T-helper 2 cell treated with Interferon-gamma antibody and Interleukin-4, amounts not matched to agents 5 μg/mL and 100 μg/mL, for 36 hours (primary cell): Measurements from ENCODE around the gene B4GALNT2.
"Not testable (repeated sequence)": the region's sequence is repeated elsewhere in the genome, so short reads cannot be mapped to it uniquely, and the experiment has no call there.

Experiments
- DNase-seq: peaks from one replicate; pipeline ENCODE4 v3.0.0; 2021; ENCODE audit warnings: low spot score
- H3K27ac Mint-ChIP-seq: one replicate; pipeline ENCODE4 v1.8.0; 2021; ENCODE audit warnings: mild to moderate bottlenecking, mixed read lengths
- H3K27me3 Mint-ChIP-seq: one replicate; pipeline ENCODE4 v1.8.0; 2021; ENCODE audit warnings: low read depth, mixed read lengths
- H3K36me3 Mint-ChIP-seq: one replicate; pipeline ENCODE4 v1.8.0; 2021; ENCODE audit warnings: low read depth, mixed read lengths
- H3K4me1 Mint-ChIP-seq: one replicate; pipeline ENCODE4 v1.8.0; 2021; ENCODE audit warnings: low read depth, mixed read lengths
- H3K4me3 Mint-ChIP-seq: one replicate; pipeline ENCODE4 v1.8.0; 2022; ENCODE audit warnings: mild to moderate bottlenecking, moderate library complexity, mixed read lengths
- H3K9me3 Mint-ChIP-seq: one replicate; pipeline ENCODE4 v1.8.0; 2021; ENCODE audit warnings: mixed read lengths

The B4GALNT2 gene

GRCh38 chr17:49106321-49107210, 26.0 kb upstream of the B4GALNT2 start:
- Mint-ChIP-seq H3K4me3 (no peak overlapping the region), H3K36me3 (no peaks in the 10 kb centered on the region), H3K27ac (no peak overlapping the region), H3K27me3 (peaks cover 9% of the 10 kb centered on the region), H3K9me3 (no peaks in the 10 kb centered on the region), H3K4me1 (no peaks in the 10 kb centered on the region)
- no peak for DNase-seq

DNA sequence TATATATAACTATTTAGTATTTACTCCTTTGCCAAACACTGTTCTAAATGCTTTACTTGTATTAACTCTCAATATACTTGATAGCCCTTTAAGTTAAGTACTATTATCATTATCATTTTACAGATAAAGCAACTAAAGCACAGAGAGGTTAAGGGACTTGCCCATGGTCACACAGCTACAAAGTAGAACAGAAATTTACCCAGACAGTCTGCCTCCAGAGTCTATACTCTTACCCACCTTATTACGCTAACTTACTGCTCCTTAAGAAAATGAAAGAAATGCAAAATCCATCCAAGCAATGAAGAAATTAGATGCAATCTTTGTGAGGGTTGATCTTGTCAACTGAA, 25.4 kb upstream of the B4GALNT2 start:
- no peak overlapping the region for H3K27ac Mint-ChIP-seq
- peaks cover 11% of the 10 kb centered on the region for H3K27me3 Mint-ChIP-seq
- H3K4me3 Mint-ChIP-seq = no peak overlapping the region
- no peaks in the 10 kb centered on the region for H3K36me3 Mint-ChIP-seq
- H3K4me1 Mint-ChIP-seq = no peaks in the 10 kb centered on the region
- H3K9me3 Mint-ChIP-seq = no peaks in the 10 kb centered on the region
- no peak for DNase-seq

- no peaks in the 10 kb centered on the region for H3K9me3 Mint-ChIP-seq
- H3K27ac Mint-ChIP-seq = no peak overlapping the region
- DNase-seq = no peak
- H3K4me1 Mint-ChIP-seq = no peaks in the 10 kb centered on the region
- H3K4me3 Mint-ChIP-seq = no peak overlapping the region
- H3K27me3 Mint-ChIP-seq = peaks cover 16% of the 10 kb centered on the region
- no peaks in the 10 kb centered on the region for H3K36me3 Mint-ChIP-seq
Measured at GRCh38 chr17:49108318-49108717, 24.3 kb upstream of the B4GALNT2 start.

DNA sequence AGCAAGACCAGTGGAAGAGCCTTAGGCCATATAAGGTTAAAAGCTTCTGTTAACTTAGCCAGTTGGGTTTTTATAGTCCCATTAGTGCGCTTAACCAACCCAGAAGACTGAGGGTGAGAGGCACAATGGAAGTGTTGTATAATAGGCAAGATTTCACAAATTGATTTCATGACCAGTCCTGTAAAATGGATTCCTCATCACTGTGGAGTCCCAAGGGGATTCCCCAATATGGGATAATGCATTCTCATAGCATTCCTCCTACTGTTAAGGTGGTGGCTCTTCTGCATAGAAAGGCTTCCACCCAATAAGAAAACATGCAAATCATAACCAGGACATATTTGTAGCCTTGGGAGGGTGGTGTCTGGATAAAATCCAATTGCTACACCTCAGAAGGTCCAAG, 22.1 kb upstream of the B4GALNT2 start:
- H3K9me3 Mint-ChIP-seq = no peaks in the 10 kb centered on the region
- no peak overlapping the region for H3K27ac Mint-ChIP-seq
- H3K27me3 Mint-ChIP-seq = peaks cover 28% of the 10 kb centered on the region
- H3K4me1 Mint-ChIP-seq = no peaks in the 10 kb centered on the region
- DNase-seq = no peak
- no peaks in the 10 kb centered on the region for H3K36me3 Mint-ChIP-seq
- H3K4me3 Mint-ChIP-seq = no peak overlapping the region

GRCh38 chr17:49111934-49112333, 20.6 kb upstream of the B4GALNT2 start:
- DNase-seq = no peak
- Mint-ChIP-seq H3K36me3 (no peaks in the 10 kb centered on the region), H3K4me1 (no peaks in the 10 kb centered on the region)

DNA sequence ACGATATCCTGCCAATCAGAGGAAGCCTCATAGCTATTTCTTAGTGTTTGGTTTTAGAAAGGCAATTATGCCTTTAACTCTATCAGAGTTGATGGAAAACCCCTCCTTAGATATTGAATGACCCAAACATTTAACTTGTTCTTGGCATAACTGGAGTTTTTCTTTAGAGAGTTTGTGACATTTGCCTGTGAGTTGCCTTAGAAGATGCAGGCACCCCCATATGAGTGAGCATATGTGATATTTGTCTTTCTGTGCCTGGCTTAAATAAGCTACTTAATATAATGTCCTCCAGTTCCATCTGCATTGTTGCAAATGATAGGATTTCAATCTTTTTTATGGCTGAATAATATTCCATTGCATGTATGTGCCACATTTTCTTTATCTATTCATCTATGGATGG, 19.6 kb upstream of the B4GALNT2 start:
- H3K9me3 Mint-ChIP-seq = no peaks in the 10 kb centered on the region
- no peak for DNase-seq
- H3K27me3 Mint-ChIP-seq = peaks cover 33% of the 10 kb centered on the region
- H3K27ac Mint-ChIP-seq = no peak overlapping the region
- no peak overlapping the region for H3K4me3 Mint-ChIP-seq
- H3K4me1 Mint-ChIP-seq = no peaks in the 10 kb centered on the region
- H3K36me3 Mint-ChIP-seq = no peaks in the 10 kb centered on the region

More at GRCh38 chr17:49111934-49112333, 20.6 kb upstream of the B4GALNT2 start:
- Mint-ChIP-seq H3K9me3 (no peaks in the 10 kb centered on the region), H3K4me3 (no peak overlapping the region), H3K27me3 (peaks cover 31% of the 10 kb centered on the region), H3K27ac (no peak overlapping the region)

GRCh38 chr17:49114703-49115102, 17.9 kb upstream of the B4GALNT2 start:
- DNase-seq = no peak
- H3K4me3 Mint-ChIP-seq = no peak overlapping the region

GRCh38 chr17:49117587-49118230, 14.9 kb upstream of the B4GALNT2 start:
- no peaks in the 10 kb centered on the region for H3K36me3 Mint-ChIP-seq
- no peak overlapping the region for H3K27ac Mint-ChIP-seq
- H3K27me3 Mint-ChIP-seq = peaks cover 43% of the 10 kb centered on the region
- H3K4me1 Mint-ChIP-seq = no peaks in the 10 kb centered on the region
- no peak overlapping the region for H3K4me3 Mint-ChIP-seq
- no peaks in the 10 kb centered on the region for H3K9me3 Mint-ChIP-seq
- DNase-seq = no peak

More at GRCh38 chr17:49114703-49115102, 17.9 kb upstream of the B4GALNT2 start:
- H3K27me3 Mint-ChIP-seq = peaks cover 28% of the 10 kb centered on the region
- H3K36me3 Mint-ChIP-seq = no peaks in the 10 kb centered on the region
- no peaks in the 10 kb centered on the region for H3K9me3 Mint-ChIP-seq
- no peak overlapping the region for H3K27ac Mint-ChIP-seq
- no peaks in the 10 kb centered on the region for H3K4me1 Mint-ChIP-seq

DNA sequence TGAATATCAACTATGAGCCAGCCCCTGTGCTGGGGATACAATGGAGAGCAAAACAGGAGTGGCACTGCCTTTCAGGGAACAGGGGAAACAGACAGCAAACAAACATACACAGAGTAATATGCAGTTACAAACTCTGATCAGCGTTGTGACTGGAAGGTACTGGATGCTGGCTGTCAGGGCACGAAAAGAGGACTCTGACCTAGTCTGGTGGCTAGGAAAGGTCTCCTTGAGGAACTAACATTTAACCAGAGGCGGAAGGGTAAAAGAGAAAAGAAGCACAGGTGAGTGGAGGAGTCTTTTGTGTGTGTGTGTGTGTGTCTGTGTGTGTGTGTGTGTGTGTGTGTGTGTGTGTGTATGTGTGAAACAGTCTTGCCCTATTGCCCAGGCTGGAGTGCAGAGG, 12.4 kb upstream of the B4GALNT2 start:
- Mint-ChIP-seq H3K27ac (no peak overlapping the region), H3K27me3 (peaks cover 40% of the 10 kb centered on the region), H3K9me3 (no peaks in the 10 kb centered on the region), H3K4me3 (no peak overlapping the region), H3K36me3 (no peaks in the 10 kb centered on the region), H3K4me1 (no peaks in the 10 kb centered on the region)
- no peak for DNase-seq

GRCh38 chr17:49121696-49122292, 10.8 kb upstream of the B4GALNT2 start:
- H3K9me3 Mint-ChIP-seq = no peaks in the 10 kb centered on the region
- H3K4me3 Mint-ChIP-seq = no peak overlapping the region
- no peak overlapping the region for H3K27ac Mint-ChIP-seq
- no peaks in the 10 kb centered on the region for H3K4me1 Mint-ChIP-seq
- no peak for DNase-seq
- no peaks in the 10 kb centered on the region for H3K36me3 Mint-ChIP-seq
- H3K27me3 Mint-ChIP-seq = peaks cover 31% of the 10 kb centered on the region

GRCh38 chr17:49122566-49122965, 10.0 kb upstream of the B4GALNT2 start:
- no peak for DNase-seq
- peaks cover 31% of the 10 kb centered on the region for H3K27me3 Mint-ChIP-seq
- no peaks in the 10 kb centered on the region for H3K36me3 Mint-ChIP-seq
- no peaks in the 10 kb centered on the region for H3K9me3 Mint-ChIP-seq
- H3K27ac Mint-ChIP-seq = no peak overlapping the region
- H3K4me3 Mint-ChIP-seq = no peak overlapping the region
- no peaks in the 10 kb centered on the region for H3K4me1 Mint-ChIP-seq

DNA sequence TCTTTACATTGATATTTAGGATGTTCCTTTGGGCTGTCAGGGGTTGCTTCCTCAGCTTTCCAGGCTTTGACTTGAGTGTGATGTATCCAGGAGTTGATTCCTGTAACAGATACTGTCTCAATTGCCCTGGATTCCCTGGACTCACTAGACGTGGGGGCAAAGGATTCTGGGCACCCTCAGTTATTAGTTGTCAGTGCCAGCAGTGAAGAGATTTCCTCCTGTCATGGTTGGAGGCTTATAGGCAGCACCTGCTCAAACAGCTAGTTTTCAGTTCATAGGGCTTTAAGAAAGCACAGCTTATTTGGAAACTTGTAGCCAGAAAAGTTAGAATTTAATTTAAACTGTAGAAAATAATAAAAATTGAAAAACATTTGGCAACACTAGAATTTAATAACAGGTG, 9.5 kb upstream of the B4GALNT2 start:
- DNase-seq = no peak
- H3K4me1 Mint-ChIP-seq = no peaks in the 10 kb centered on the region
- H3K36me3 Mint-ChIP-seq = no peaks in the 10 kb centered on the region
- peaks cover 33% of the 10 kb centered on the region for H3K27me3 Mint-ChIP-seq
- no peaks in the 10 kb centered on the region for H3K9me3 Mint-ChIP-seq
- no peak overlapping the region for H3K4me3 Mint-ChIP-seq
- H3K27ac Mint-ChIP-seq = no peak overlapping the region

GRCh38 chr17:49125449-49125848, 7.1 kb upstream of the B4GALNT2 start:
- no peaks in the 10 kb centered on the region for H3K9me3 Mint-ChIP-seq
- DNase-seq = no peak
- no peak overlapping the region for H3K4me3 Mint-ChIP-seq
- H3K27me3 Mint-ChIP-seq = peaks cover 47% of the 10 kb centered on the region
- no peaks in the 10 kb centered on the region for H3K36me3 Mint-ChIP-seq
- H3K4me1 Mint-ChIP-seq = no peaks in the 10 kb centered on the region
- H3K27ac Mint-ChIP-seq = no peak overlapping the region

GRCh38 chr17:49126183-49126859, 6.2 kb upstream of the B4GALNT2 start:
- not testable (repeated sequence) for DNase-seq, H3K36me3 Mint-ChIP-seq, H3K4me3 Mint-ChIP-seq, H3K4me1 Mint-ChIP-seq, H3K9me3 Mint-ChIP-seq, H3K27ac Mint-ChIP-seq
- H3K27me3 Mint-ChIP-seq = peaks cover 53% of the 10 kb centered on the region
